Measurements from ENCODE around the gene PIP5K1B.

PIP5K1B gene

GRCh38 chr9:68964765-68965164, 259.7 kb downstream of the PIP5K1B start:
- TF ChIP-seq TCF4 (CRISPR knock-in tag; IDR thresholded peaks at IDR 0.05; ENCODE audit: borderline replicate concordance): no peak
- no peak for TF ChIP-seq ESRRG (CRISPR knock-in tag; IDR thresholded peaks at IDR 0.05)
- no peak for TF ChIP-seq ISL1 (CRISPR knock-in tag; IDR thresholded peaks at IDR 0.05)
- TF ChIP-seq TOX (CRISPR knock-in tag; IDR thresholded peaks at IDR 0.05; ENCODE audit: borderline replicate concordance): no peak
- ATAC-seq: no peak

GRCh38 chr9:68966496-68966944, 261.5 kb downstream of the PIP5K1B start:
- no peak for TF ChIP-seq ZFP30 (CRISPR knock-in tag; IDR thresholded peaks at IDR 0.05)
- TF ChIP-seq CREB5 (CRISPR knock-in tag; IDR thresholded peaks at IDR 0.05; ENCODE audit: low read depth): no peak
- TF ChIP-seq PPARA (CRISPR knock-in tag; IDR thresholded peaks at IDR 0.05; ENCODE audit: borderline replicate concordance): no peak
- TF ChIP-seq ARNTL (CRISPR knock-in tag; IDR thresholded peaks at IDR 0.05; ENCODE audit: borderline replicate concordance, low read depth): no peak
- TF ChIP-seq ZNF8 (CRISPR knock-in tag; IDR thresholded peaks at IDR 0.05): no peak
- TF ChIP-seq OSR1 (CRISPR knock-in tag; IDR thresholded peaks at IDR 0.05): no peak
- no peak for TF ChIP-seq SNAI2 (CRISPR knock-in tag; IDR thresholded peaks at IDR 0.05)
- no peak for TF ChIP-seq POU6F1 (CRISPR knock-in tag; IDR thresholded peaks at IDR 0.05; ENCODE audit: borderline replicate concordance, low read depth)
- no peak for TF ChIP-seq TSHZ2 (CRISPR knock-in tag; IDR thresholded peaks at IDR 0.05)
- no peak for TF ChIP-seq ISL1 (CRISPR knock-in tag; IDR thresholded peaks at IDR 0.05)
- no peak for TF ChIP-seq CSDC2 (CRISPR knock-in tag; IDR thresholded peaks at IDR 0.05)
- no peak for TF ChIP-seq CSRNP3 (CRISPR knock-in tag; IDR thresholded peaks at IDR 0.05)
- TF ChIP-seq ZC3H10 (CRISPR knock-in tag; IDR thresholded peaks at IDR 0.05): no peak
- no peak for TF ChIP-seq ZNF565 (CRISPR knock-in tag; conservative IDR thresholded peaks at IDR 0.05; ENCODE audit: low read depth)
- no peak for TF ChIP-seq TOX (CRISPR knock-in tag; IDR thresholded peaks at IDR 0.05; ENCODE audit: borderline replicate concordance)
- TF ChIP-seq ZFP3 (CRISPR knock-in tag; IDR thresholded peaks at IDR 0.05): no peak
- no peak for TF ChIP-seq ZNF70 (CRISPR knock-in tag; IDR thresholded peaks at IDR 0.05)
- no peak for TF ChIP-seq TCF4 (CRISPR knock-in tag; IDR thresholded peaks at IDR 0.05; ENCODE audit: borderline replicate concordance)
- no peak for TF ChIP-seq BACH2 (CRISPR knock-in tag; IDR thresholded peaks at IDR 0.05; ENCODE audit: borderline replicate concordance)
- no peak for TF ChIP-seq PATZ1 (CRISPR knock-in tag; IDR thresholded peaks at IDR 0.05; ENCODE audit: borderline replicate concordance)
- no peak for ATAC-seq

GRCh38 chr9:68967800-68968199, 262.8 kb downstream of the PIP5K1B start:
- ATAC-seq: no peak
- TF ChIP-seq GLIS3 (CRISPR knock-in tag; IDR thresholded peaks at IDR 0.05) (no peak), ZC3H10 (CRISPR knock-in tag; IDR thresholded peaks at IDR 0.05) (no peak), CSRNP3 (CRISPR knock-in tag; IDR thresholded peaks at IDR 0.05) (no peak), PPARA (CRISPR knock-in tag; IDR thresholded peaks at IDR 0.05; ENCODE audit: borderline replicate concordance) (no peak), ESRRG (CRISPR knock-in tag; IDR thresholded peaks at IDR 0.05) (no peak), BACH2 (CRISPR knock-in tag; IDR thresholded peaks at IDR 0.05; ENCODE audit: borderline replicate concordance) (no peak), TSHZ2 (CRISPR knock-in tag; IDR thresholded peaks at IDR 0.05) (no peak), CREB5 (CRISPR knock-in tag; IDR thresholded peaks at IDR 0.05; ENCODE audit: low read depth) (no peak), ZNF70 (CRISPR knock-in tag; IDR thresholded peaks at IDR 0.05) (no peak), OSR1 (CRISPR knock-in tag; IDR thresholded peaks at IDR 0.05) (no peak), TCF4 (CRISPR knock-in tag; IDR thresholded peaks at IDR 0.05; ENCODE audit: borderline replicate concordance) (no peak), ZNF565 (CRISPR knock-in tag; conservative IDR thresholded peaks at IDR 0.05; ENCODE audit: low read depth) (no peak), ZNF8 (CRISPR knock-in tag; IDR thresholded peaks at IDR 0.05) (no peak)

Data from SK-N-SH treated with all-trans-retinoic acid at 6 μM for 48 hours (cell line).